ENCODE measurements around the gene C6orf47. TPM values are rescaled to one million over a fixed set of nuclear protein-coding genes. Genes with fewer than 3 reads are reported as not detected.
"Not testable (repeated sequence)": the region's sequence is repeated elsewhere in the genome, so short reads cannot be mapped to it uniquely, and the experiment has no call there.

Gene C6orf47, protein sequence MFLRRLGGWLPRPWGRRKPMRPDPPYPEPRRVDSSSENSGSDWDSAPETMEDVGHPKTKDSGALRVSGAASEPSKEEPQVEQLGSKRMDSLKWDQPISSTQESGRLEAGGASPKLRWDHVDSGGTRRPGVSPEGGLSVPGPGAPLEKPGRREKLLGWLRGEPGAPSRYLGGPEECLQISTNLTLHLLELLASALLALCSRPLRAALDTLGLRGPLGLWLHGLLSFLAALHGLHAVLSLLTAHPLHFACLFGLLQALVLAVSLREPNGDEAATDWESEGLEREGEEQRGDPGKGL
- 10.1 TPM for polyA plus RNA-seq (2013, experiment 1 of 2)
- 9.1 TPM for polyA plus RNA-seq (2013, experiment 2 of 2)

GRCh38 chr6:31660381-31661261 lies at the start of gene C6orf47:
Gene C6orf47, minus strand, starts transcription at chr6:31660778. Its CDS starts 831 bp downstream, at chr6:31659947.
- peaks cover 19% of the 10 kb centered on the region for H3K4me1 ChIP-seq (ENCODE audit: insufficient read depth, low read length)
- WGBS, result 1% methylated on average over 52 of the region's 52 CpGs
- peak within 1 kb of the TSS; percentile 88 for H3K27ac ChIP-seq (ENCODE audit: low read depth, low read length)
- H3K27me3 ChIP-seq (ENCODE audit: insufficient read depth, low read length), result no peaks in the 10 kb centered on the region
- H3K36me3 ChIP-seq (ENCODE audit: insufficient read depth, low read length), result peaks cover 38% of the 10 kb centered on the region
- H3K4me3 ChIP-seq (ENCODE audit: low read length), result peak within 1 kb of the TSS; percentile 83
- H3K9me3 ChIP-seq (ENCODE audit: insufficient read depth, low read depth, low read length), result no peaks in the 10 kb centered on the region
- peak within 1 kb of the TSS; percentile 91 for H3K9ac ChIP-seq (ENCODE audit: low read depth, low read length)

- H3K4me1 ChIP-seq (ENCODE audit: insufficient read depth, low read length), result not testable (repeated sequence)
Measured at GRCh38 chr6:31709157-31709556, 48.6 kb upstream of the C6orf47 start.

GRCh38 chr6:31708224-31708623 lies 47.6 kb upstream of the C6orf47 start:
- no peak overlapping the region for H3K4me3 ChIP-seq (ENCODE audit: low read length)
- peaks cover 2% of the 10 kb centered on the region; the same call in 1 of the 2 replicates for H3K4me1 ChIP-seq (ENCODE audit: insufficient read depth, low read length)
- H3K27ac ChIP-seq (ENCODE audit: low read depth, low read length), result no peak overlapping the region
- no peak overlapping the region for H3K9ac ChIP-seq (ENCODE audit: low read depth, low read length)
- no peaks in the 10 kb centered on the region for H3K9me3 ChIP-seq (ENCODE audit: insufficient read depth, low read depth, low read length)
- H3K36me3 ChIP-seq (ENCODE audit: insufficient read depth, low read length), result no peaks in the 10 kb centered on the region
- no peaks in the 10 kb centered on the region for H3K27me3 ChIP-seq (ENCODE audit: insufficient read depth, low read length)
- WGBS, result 91% methylated on average over 2 of the region's 3 CpGs

More at GRCh38 chr6:31709157-31709556, 48.6 kb upstream of the C6orf47 start:
- H3K27me3 ChIP-seq (ENCODE audit: insufficient read depth, low read length); H3K27ac ChIP-seq (ENCODE audit: low read depth, low read length); H3K36me3 ChIP-seq (ENCODE audit: insufficient read depth, low read length); H3K9ac ChIP-seq (ENCODE audit: low read depth, low read length); H3K9me3 ChIP-seq (ENCODE audit: insufficient read depth, low read depth, low read length); H3K4me3 ChIP-seq (ENCODE audit: low read length): not testable (repeated sequence)
- 95% methylated on average over 11 of the region's 11 CpGs for WGBS

- H3K36me3 ChIP-seq (ENCODE audit: insufficient read depth, low read length), result no peaks in the 10 kb centered on the region
- no peaks in the 10 kb centered on the region for H3K4me1 ChIP-seq (ENCODE audit: insufficient read depth, low read length)
- WGBS, result 95% methylated on average over 10 of the region's 10 CpGs
- no peak overlapping the region for H3K9ac ChIP-seq (ENCODE audit: low read depth, low read length)
- H3K27me3 ChIP-seq (ENCODE audit: insufficient read depth, low read length), result no peaks in the 10 kb centered on the region
- no peaks in the 10 kb centered on the region for H3K9me3 ChIP-seq (ENCODE audit: insufficient read depth, low read depth, low read length)
- no peak overlapping the region for H3K27ac ChIP-seq (ENCODE audit: low read depth, low read length)
- no peak overlapping the region for H3K4me3 ChIP-seq (ENCODE audit: low read length)
Measured at GRCh38 chr6:31707701-31708100, 47.1 kb upstream of the C6orf47 start.

DNA sequence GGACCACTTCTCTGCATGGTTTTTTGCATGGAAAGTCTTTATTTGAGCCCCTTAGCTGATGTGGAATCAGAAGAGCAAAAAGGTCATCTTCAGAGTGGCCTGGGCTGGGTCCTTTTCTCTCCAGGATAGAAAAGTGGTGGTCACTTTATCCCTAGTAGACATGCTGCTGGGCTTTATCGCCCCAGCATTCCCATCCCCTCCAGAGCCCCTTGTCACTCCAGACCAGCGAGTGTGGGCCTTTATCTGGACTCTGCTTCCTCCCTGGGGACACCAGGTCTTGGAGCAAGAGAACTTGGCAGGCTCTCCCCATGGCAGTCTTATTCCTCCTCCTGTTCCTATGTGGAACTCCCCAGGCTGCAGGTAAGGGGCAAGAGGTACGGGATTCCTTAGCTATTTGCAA lies 46.0 kb upstream of the C6orf47 start, which contains the start of gene LY6G6F:
Gene LY6G6F (plus strand): TSS at position 268 of the 400 bp plus-strand sequence. CDS start 41 bp downstream, at position 309.
- Histone ChIP-seq H3K27ac (ENCODE audit: low read depth, low read length) (no peak within 1 kb of the TSS), H3K36me3 (ENCODE audit: insufficient read depth, low read length) (no peaks in the 10 kb centered on the region), H3K4me1 (ENCODE audit: insufficient read depth, low read length) (0 out of 2 replicates have a peak, but pooled peaks cover 4% of the 10 kb centered on the region), H3K9ac (ENCODE audit: low read depth, low read length) (no peak within 1 kb of the TSS), H3K27me3 (ENCODE audit: insufficient read depth, low read length) (no peaks in the 10 kb centered on the region), H3K9me3 (ENCODE audit: insufficient read depth, low read depth, low read length) (no peaks in the 10 kb centered on the region), H3K4me3 (ENCODE audit: low read length) (no peak within 1 kb of the TSS)
- WGBS, result 77% methylated on average over 2 of the region's 3 CpGs

DNA sequence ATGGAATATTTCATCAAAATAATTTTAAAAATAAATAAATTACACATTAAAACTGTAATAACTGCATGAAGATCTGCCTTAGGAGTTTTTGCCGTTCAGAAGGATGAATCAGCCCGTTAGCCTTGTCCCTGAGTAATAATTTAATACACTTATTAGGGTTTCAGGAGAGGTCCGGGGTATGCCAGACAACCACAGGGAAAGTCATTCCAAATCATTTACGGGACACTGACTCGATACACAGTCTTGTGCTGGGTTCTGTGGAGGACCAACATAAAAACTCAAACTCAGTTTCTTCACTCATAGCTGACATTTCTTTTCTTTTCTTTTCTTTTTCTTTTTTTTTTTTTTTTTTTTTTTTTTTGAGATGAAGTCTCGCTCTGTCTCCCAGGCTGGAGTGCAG lies 45.4 kb upstream of the C6orf47 start:
- Histone ChIP-seq H3K27me3 (ENCODE audit: insufficient read depth, low read length) (no peaks in the 10 kb centered on the region), H3K27ac (ENCODE audit: low read depth, low read length) (no peak overlapping the region), H3K4me3 (ENCODE audit: low read length) (no peak overlapping the region), H3K9ac (ENCODE audit: low read depth, low read length) (no peak overlapping the region), H3K36me3 (ENCODE audit: insufficient read depth, low read length) (no peaks in the 10 kb centered on the region), H3K4me1 (ENCODE audit: insufficient read depth, low read length) (0 out of 2 replicates have a peak, but pooled peaks cover 4% of the 10 kb centered on the region), H3K9me3 (ENCODE audit: insufficient read depth, low read depth, low read length) (no peaks in the 10 kb centered on the region)
- 91% methylated on average over 6 of the region's 6 CpGs for WGBS

DNA sequence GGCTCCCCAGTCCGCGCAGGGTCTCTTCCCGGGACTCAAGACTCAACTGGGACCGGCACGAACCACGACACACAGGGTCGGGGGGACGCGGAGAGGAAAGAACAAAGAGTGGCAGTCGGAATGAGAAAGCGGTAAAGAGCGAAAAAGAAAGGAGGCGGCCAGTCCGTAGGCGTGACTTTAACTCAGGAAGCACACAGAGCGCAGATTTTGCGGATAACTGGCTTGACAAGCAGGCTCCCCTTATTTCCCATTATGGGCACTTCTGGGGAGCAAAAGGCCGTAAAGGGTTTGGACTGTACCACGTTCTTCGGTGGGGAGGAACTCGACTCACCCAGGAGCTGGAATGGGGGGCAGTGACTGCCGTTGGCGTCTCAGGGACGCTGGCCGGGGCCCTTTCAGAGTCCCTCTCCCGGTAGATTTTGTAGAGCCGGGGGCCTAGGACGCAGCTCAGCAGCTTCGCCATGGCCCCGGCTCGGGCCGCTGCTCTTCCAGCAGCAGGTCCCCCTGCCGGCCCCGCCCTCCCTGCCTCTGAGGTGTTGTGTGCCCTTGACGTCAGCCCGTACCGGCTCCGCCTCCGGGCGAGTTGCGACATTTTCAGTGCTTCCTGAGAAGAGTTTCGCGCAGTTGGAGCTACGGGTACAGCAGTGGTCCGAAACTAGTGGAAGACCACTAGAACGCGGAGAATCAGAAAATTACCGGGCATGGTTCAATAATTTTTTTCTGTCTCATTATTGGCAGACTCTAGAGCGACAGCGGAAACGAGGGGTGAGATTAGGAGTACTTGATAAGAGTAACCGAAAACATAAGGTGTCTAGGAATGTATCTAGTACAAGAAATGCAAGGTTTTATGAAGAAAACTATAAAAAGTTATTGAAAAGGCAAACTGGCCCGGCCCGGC lies 42.5 kb upstream of the C6orf47 start, which contains the start of gene ABHD16A:
Gene ABHD16A (minus strand): TSS at position 506 of the 898 bp plus-strand sequence. CDS start 43 bp downstream, at position 463.
- Histone ChIP-seq H3K27me3 (ENCODE audit: insufficient read depth, low read length) (no peaks in the 10 kb centered on the region), H3K9me3 (ENCODE audit: insufficient read depth, low read depth, low read length) (no peaks in the 10 kb centered on the region), H3K9ac (ENCODE audit: low read depth, low read length) (peak within 1 kb of the TSS; percentile 84), H3K4me3 (ENCODE audit: low read length) (peak within 1 kb of the TSS; percentile 87), H3K4me1 (ENCODE audit: insufficient read depth, low read length) (0 out of 2 replicates have a peak, but pooled peaks cover 4% of the 10 kb centered on the region), H3K36me3 (ENCODE audit: insufficient read depth, low read length) (peaks cover 10% of the 10 kb centered on the region; the same call in 1 of the 2 replicates), H3K27ac (ENCODE audit: low read depth, low read length) (peak within 1 kb of the TSS; percentile 90)
- WGBS, result 4% methylated on average over 54 of the region's 54 CpGs

- WGBS, result 4% methylated on average over 8 of the region's 10 CpGs
- Histone ChIP-seq H3K9ac (ENCODE audit: low read depth, low read length) (peak overlapping the region; percentile 84), H3K9me3 (ENCODE audit: insufficient read depth, low read depth, low read length) (no peaks in the 10 kb centered on the region), H3K4me1 (ENCODE audit: insufficient read depth, low read length) (0 out of 2 replicates have a peak, but pooled peaks cover 4% of the 10 kb centered on the region), H3K27ac (ENCODE audit: low read depth, low read length) (peak overlapping the region; percentile 90; the same call in 1 of the 2 replicates), H3K36me3 (ENCODE audit: insufficient read depth, low read length) (peaks cover 10% of the 10 kb centered on the region; the same call in 1 of the 2 replicates), H3K4me3 (ENCODE audit: low read length) (peak overlapping the region; percentile 87), H3K27me3 (ENCODE audit: insufficient read depth, low read length) (no peaks in the 10 kb centered on the region)
Measured at GRCh38 chr6:31702405-31702818, 41.8 kb upstream of the C6orf47 start.

- peak overlapping the region; percentile 87 for H3K4me3 ChIP-seq (ENCODE audit: low read length)
- no peaks in the 10 kb centered on the region for H3K27me3 ChIP-seq (ENCODE audit: insufficient read depth, low read length)
- 68% methylated on average over 7 of the region's 7 CpGs for WGBS
- peak overlapping the region; percentile 84; the same call in 1 of the 2 replicates for H3K9ac ChIP-seq (ENCODE audit: low read depth, low read length)
- H3K4me1 ChIP-seq (ENCODE audit: insufficient read depth, low read length), result 0 out of 2 replicates have a peak, but pooled peaks cover 4% of the 10 kb centered on the region
- no peak overlapping the region for H3K27ac ChIP-seq (ENCODE audit: low read depth, low read length)
- peaks cover 15% of the 10 kb centered on the region; the same call in 1 of the 2 replicates for H3K36me3 ChIP-seq (ENCODE audit: insufficient read depth, low read length)
- no peaks in the 10 kb centered on the region for H3K9me3 ChIP-seq (ENCODE audit: insufficient read depth, low read depth, low read length)
Measured at GRCh38 chr6:31701666-31702404, 41.3 kb upstream of the C6orf47 start.

Measured in HUES64 (cell line).